Measurements from ENCODE around the gene UGT3A2.

The UGT3A2 gene

DNA sequence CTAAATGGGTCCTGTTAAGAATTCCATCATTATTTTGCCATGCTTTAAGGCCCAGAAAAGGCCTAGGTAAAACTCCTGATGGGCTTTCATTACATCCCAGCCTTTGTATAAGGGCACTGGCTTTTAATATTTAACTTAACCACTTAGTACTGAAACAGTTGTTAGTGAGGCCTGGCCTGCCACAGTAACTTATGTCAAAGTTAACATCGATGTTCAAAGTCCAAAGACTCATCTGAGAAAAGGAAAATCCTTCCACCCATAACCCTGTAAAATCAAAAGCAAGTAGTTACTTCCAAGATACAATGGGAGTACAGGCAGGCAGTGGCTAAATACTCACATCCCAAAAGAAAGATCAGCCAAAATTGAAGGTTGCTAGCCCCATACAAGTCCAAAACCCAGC is 60.5 kb downstream of the UGT3A2 start:
- DNase-seq (ENCODE audit: low read depth in 2 of 2), result no peak

DNA sequence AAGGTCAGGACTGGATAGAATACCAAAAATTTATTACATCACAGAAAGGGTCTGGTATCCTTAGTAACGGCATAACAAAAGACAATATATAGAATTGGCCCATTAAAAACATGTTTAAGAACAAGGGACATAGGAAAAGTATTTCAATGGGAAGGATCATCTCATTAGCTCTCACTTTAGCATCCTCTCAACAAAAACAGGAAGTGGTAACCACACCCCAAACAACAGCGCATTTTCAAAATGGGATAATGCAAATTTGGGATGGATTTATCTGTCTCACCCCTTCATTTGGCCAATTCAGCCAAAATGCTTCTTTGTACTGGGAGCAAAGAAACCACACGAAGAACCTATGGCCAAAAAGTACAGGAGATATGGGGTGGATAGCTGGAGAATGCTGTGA is 65.7 kb downstream of the UGT3A2 start:
- DNase-seq (ENCODE audit: low read depth in 2 of 2), result no peak

- DNase-seq (ENCODE audit: low read depth in 2 of 2), result no peak
Observed at GRCh38 chr5:35999547-35999946, 67.1 kb downstream of the UGT3A2 start.

DNA sequence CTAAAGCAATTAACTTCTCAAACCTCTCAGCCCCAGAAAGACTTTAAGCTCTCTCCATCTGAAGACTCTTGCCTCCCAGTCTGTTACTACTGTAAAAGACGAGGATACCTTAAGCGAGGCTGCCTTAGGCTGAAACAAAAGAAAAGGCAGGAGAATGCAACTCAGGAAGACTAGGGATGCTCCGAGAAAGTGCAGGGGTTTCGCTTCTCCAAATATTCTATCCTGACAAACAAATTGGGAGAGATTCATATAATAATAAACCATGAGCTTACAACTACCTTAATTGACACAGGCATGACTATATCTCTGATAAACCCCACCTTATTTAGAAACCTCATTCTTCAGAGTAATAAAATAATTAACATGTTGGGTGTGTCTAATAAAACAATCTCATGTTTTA is 70.6 kb downstream of the UGT3A2 start:
- DNase-seq (ENCODE audit: low read depth in 2 of 2), result no peak

GRCh38 chr5:35990941-35991611 is 75.6 kb downstream of the UGT3A2 start, which contains the start of gene UGT3A1:
Gene UGT3A1 (minus strand): TSS chr5:35991390. CDS start chr5:35991240, 150 bp downstream.
- DNase-seq (ENCODE audit: low read depth in 2 of 2), result no peak

DNA sequence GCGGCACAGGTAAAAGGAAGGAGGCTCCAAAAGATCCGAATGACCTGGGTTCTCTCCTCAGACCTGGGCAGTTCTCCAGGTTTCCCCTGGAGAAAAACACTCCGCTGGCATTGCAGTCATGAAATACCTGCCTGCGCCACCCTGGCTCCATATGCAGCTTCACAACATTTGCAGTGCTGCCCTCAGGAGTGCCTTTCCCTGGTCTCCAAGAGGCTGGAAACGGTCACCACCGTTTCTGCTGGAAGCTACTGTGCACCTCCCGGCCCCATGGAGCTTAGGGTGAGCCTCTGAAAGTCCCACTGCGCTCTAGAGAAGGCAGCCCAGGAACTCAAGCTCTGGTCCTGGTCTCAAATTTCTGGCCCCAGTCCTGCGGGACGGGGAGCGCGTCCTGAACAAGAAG is 76.2 kb downstream of the UGT3A2 start:
- no peak for DNase-seq (ENCODE audit: low read depth in 2 of 2)

- DNase-seq (ENCODE audit: low read depth in 2 of 2), result no peak
Observed at GRCh38 chr5:35988529-35988928, 78.2 kb downstream of the UGT3A2 start.

GRCh38 chr5:35987776-35988175 is 78.9 kb downstream of the UGT3A2 start:
- DNase-seq (ENCODE audit: low read depth in 2 of 2), result no peak
